Neutrophil (primary cell): Measurements from ENCODE around the gene FHAD1.
"Not testable (repeated sequence)": the region's sequence is repeated elsewhere in the genome, so short reads cannot be mapped to it uniquely, and the experiment has no call there.

Experiments used
- H3K27ac ChIP-seq: fragments of 200-600 bp; sonication (generic); 2 replicates; pipeline ENCODE4 v1.5.1; 2016; ENCODE audit warnings: mild to moderate bottlenecking, moderate library complexity
- H3K27me3 ChIP-seq: fragments of 200-600 bp; sonication (generic); 2 replicates; pipeline ENCODE4 v1.6.0; 2016; ENCODE audit warnings: mild to moderate bottlenecking
- H3K36me3 ChIP-seq: fragments of 200-600 bp; sonication (generic); 2 replicates; pipeline ENCODE4 v1.5.1; 2017
- H3K4me1 ChIP-seq, 2 experiments: fragments of 200-600 bp in 1 of 2; sonication (generic) in 1 of 2; 1 replicate in 1 of 2; 2 replicates in 1 of 2; pipeline versions ENCODE4 v1.5.1 to v1.6.1; 2013 to 2016; ENCODE audit warnings: low read depth in 1 of 2, low read length in 1 of 2, mild to moderate bottlenecking in 1 of 2, moderate library complexity in 1 of 2; ENCODE audit not compliant: control insufficient read depth in 1 of 2, insufficient read depth in 1 of 2
- H3K4me3 ChIP-seq, 2 experiments: fragments of 200-600 bp in 1 of 2; sonication (generic) in 1 of 2; 1 replicate in 1 of 2; 2 replicates in 1 of 2; pipeline ENCODE4 v1.5.1; 2013 to 2016; ENCODE audit warnings: low read depth in 1 of 2, low read length in 1 of 2, mild to moderate bottlenecking in 1 of 2, moderate library complexity in 1 of 2
- H3K9me3 ChIP-seq: fragments of 200-600 bp; sonication (generic); 2 replicates; pipeline ENCODE4 v1.5.1; 2016
- CTCF ChIP-seq: fragments of 200-600 bp; sonication (generic); IDR thresholded peaks from 2 replicates; pipeline ENCODE4 v1.5.1; 2016; ENCODE audit warnings: antibody characterized with exemption

The FHAD1 gene

GRCh38 chr1:15368888-15369287, 121.9 kb downstream of the FHAD1 start:
- Histone ChIP-seq H3K27ac (no peak overlapping the region), H3K36me3 (no peaks in the 10 kb centered on the region), H3K4me3 (no peak overlapping the region), H3K4me1 (no peaks in the 10 kb centered on the region), H3K27me3 (peaks cover 14% of the 10 kb centered on the region), H3K9me3 (no peaks in the 10 kb centered on the region)
- no peak for TF ChIP-seq CTCF

- Histone ChIP-seq H3K9me3 (no peaks in the 10 kb centered on the region), H3K4me1 (no peaks in the 10 kb centered on the region), H3K36me3 (no peaks in the 10 kb centered on the region), H3K4me3 (no peak overlapping the region), H3K27me3 (peaks cover 10% of the 10 kb centered on the region), H3K27ac (no peak overlapping the region)
- TF ChIP-seq CTCF, result no peak
Observed at GRCh38 chr1:15370268-15370667, 123.2 kb downstream of the FHAD1 start.

GRCh38 chr1:15370781-15371520, 123.9 kb downstream of the FHAD1 start:
- TF ChIP-seq CTCF, result no peak
- H3K36me3 ChIP-seq, result no peaks in the 10 kb centered on the region
- no peaks in the 10 kb centered on the region for H3K4me1 ChIP-seq
- H3K27me3 ChIP-seq, result peaks cover 7% of the 10 kb centered on the region
- H3K4me3 ChIP-seq, result no peak overlapping the region
- no peak overlapping the region for H3K27ac ChIP-seq
- H3K9me3 ChIP-seq, result no peaks in the 10 kb centered on the region

- no peaks in the 10 kb centered on the region for H3K36me3 ChIP-seq
- peaks cover 11% of the 10 kb centered on the region for H3K27me3 ChIP-seq
Observed at GRCh38 chr1:15371610-15372545, 124.9 kb downstream of the FHAD1 start.

GRCh38 chr1:15378729-15379128, 131.7 kb downstream of the FHAD1 start:
- no peaks in the 10 kb centered on the region for H3K4me1 ChIP-seq
- H3K27ac ChIP-seq, result no peak overlapping the region
- no peak for TF ChIP-seq CTCF
- H3K27me3 ChIP-seq, result peaks cover 47% of the 10 kb centered on the region
- H3K9me3 ChIP-seq, result no peaks in the 10 kb centered on the region
- H3K36me3 ChIP-seq, result no peaks in the 10 kb centered on the region
- no peak overlapping the region for H3K4me3 ChIP-seq

More at GRCh38 chr1:15371610-15372545, 124.9 kb downstream of the FHAD1 start:
- Histone ChIP-seq H3K9me3 (no peaks in the 10 kb centered on the region), H3K4me1 (no peaks in the 10 kb centered on the region), H3K27ac (no peak overlapping the region), H3K4me3 (no peak overlapping the region)
- no peak for TF ChIP-seq CTCF

GRCh38 chr1:15379151-15379550, 132.1 kb downstream of the FHAD1 start:
- not testable (repeated sequence) for H3K27ac ChIP-seq, H3K4me1 ChIP-seq, H3K36me3 ChIP-seq, H3K9me3 ChIP-seq, H3K4me3 ChIP-seq
- peaks cover 51% of the 10 kb centered on the region for H3K27me3 ChIP-seq
